GM04503 (cell line): ENCODE results near the gene SRPRB.
"Not testable (repeated sequence)": the region's sequence is repeated elsewhere in the genome, so short reads cannot be mapped to it uniquely, and the experiment has no call there.

Experiments
- DNase-seq: peaks from one replicate; pipeline ENCODE4 v3.0.0-alpha.2; 2012; ENCODE audit warnings: low read depth

Gene SRPRB

DNA sequence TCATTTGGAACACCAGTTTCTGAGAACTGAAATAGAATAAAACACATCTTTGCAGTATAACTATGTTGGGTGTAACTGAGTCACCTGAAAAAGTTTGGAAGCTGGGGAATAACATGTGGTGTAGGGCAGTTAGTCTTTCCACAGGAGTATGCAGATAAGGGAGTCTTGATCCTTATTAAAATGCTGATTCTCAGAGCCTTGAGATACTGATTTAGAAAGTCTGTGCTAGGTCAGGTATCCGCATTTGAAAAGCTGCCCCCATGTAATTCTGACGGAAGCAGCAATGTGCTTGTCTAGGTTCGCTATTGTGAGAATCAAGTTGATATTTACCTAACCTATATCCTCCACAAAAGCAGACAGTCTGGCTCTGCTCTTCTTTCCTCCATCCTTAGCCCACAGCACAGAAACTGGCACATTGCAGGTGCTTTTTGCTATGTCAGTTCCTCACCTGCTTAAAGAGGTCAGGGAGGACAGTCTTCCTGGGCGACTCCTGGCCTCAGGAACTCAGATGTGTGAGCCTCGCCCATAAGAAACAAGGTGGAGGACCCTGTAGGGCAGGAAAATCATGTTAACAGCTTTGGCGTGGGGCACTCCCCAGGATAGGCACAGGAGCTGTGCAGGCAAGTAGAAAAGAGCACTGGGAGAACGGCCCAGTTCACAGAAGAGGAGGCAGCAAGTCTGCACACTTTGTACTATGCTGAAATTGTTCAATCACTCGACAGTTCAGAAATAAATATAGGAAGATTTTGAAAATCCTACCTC lies 27.6 kb upstream of the SRPRB start:
- DNase-seq: no peak

DNA sequence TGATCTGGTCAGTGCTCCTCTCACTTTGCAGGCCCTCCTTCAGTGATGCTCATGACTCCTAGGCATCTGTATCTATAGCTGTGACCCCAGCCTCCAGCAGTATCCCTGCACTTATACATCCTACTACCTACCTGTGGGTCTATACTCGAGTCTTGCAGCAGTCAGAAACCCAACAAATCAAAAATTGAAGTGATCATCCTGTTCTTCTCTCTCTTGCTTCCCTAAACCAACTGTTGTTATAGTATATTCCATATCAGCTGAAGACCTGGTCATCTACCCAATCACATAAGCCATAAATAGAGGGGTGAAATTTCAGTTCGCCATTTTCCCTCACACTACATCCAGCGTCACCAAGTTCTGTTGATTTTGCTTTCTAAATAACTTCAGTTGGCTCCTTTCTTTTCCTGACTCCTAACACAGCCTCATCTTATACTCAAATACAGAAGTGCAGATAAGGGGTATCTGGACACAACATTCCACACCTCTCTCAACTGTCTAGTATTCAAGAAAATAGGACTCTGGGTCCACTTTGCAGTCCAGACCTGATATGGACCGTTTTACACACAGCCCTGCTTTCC lies 25.9 kb upstream of the SRPRB start:
- no peak for DNase-seq

DNA sequence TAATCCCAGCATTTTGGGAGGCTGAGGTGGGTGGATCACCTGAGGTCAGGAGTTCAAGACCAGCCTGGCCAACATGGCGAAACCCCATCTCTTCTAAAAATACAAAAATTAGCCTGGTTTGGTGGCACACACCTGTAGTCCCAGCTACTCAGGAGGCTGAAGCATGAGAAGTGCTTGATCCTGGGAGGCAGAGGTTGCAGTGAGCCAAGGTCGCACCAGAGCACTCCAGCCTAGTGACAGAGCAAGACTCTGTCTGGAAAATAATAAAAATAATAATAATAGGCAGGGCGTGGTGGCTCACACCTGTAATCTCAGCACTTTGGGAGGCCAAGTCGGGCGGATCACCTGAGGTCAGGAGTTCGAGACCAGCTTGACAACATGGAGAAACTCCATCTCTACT lies 24.9 kb upstream of the SRPRB start:
- not testable (repeated sequence) for DNase-seq

DNA sequence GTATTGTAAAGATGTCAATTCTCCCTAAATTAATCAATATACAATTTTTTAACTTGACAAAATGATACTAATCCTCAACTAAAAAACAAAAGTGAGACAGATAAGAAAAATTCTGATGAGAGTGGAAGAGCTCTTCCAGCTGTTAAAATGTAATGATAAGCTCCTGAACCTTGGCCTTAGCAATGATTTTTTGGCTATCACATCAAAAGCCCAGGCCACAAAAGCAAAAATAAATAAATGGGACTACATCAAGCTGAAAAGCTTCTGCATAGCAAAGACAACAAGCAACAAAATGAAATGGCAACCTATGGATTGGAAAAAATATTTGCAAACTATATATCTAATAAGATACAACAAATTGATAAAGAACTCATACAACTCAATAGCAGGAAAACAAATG lies 24.0 kb upstream of the SRPRB start:
- no peak for DNase-seq

DNA sequence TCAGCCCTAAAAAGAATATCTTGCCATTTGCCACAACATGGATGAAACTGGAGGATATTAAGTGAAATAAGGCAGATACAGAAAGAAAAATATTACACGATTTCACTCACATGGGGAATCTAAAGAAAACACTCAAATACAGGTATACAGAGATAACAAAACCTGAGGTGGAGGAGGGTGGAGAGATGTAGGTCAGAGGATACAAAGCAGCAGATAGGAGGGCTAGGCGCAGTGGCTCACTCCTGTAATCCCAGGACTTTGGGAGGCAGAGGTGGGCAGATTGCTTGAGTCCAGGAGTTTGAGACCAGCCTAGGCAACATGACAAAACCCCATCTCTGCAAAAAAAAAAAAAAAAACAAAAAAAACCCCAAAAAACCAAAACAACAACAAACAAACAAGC lies 23.2 kb upstream of the SRPRB start:
- DNase-seq: no peak

DNA sequence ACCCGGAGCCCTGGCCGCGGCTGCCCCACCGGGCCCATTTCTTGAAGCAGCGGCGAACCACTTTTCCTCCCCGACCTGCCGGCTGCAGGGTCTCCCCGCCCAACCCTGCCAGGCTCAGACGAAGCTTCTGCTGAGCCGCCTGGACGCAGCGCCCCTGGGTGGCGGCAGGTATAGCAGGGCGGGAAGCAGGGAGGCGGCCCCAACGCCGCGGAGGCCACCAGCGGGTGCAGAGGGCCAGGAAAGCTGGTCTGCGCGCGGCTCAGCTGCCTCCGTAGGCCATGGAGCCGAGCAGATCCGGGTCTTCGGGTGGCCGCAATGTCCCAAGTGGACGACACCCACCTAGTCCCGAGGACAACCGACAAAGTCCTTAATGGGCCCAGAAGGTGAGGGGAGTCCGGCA lies 21.9 kb upstream of the SRPRB start:
- DNase-seq: no peak

DNA sequence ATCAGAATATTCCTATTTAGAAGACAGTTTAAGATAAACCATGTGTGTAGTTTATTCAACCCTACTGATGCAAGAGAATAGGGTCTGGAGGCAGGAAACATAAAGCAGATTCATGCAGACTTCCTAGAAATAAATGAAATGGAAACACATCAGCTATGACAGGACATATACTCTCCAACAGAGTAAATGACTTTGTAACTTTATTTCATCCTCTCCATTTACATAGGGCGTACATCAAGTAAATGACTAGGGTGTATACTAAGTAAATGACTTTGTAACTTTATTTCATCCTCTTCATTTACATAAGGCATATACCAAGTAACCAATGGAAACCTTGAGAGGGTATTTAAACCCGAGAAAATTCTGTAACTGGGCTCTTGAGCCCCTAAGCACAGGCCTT lies 17.6 kb upstream of the SRPRB start:
- no peak for DNase-seq

DNA sequence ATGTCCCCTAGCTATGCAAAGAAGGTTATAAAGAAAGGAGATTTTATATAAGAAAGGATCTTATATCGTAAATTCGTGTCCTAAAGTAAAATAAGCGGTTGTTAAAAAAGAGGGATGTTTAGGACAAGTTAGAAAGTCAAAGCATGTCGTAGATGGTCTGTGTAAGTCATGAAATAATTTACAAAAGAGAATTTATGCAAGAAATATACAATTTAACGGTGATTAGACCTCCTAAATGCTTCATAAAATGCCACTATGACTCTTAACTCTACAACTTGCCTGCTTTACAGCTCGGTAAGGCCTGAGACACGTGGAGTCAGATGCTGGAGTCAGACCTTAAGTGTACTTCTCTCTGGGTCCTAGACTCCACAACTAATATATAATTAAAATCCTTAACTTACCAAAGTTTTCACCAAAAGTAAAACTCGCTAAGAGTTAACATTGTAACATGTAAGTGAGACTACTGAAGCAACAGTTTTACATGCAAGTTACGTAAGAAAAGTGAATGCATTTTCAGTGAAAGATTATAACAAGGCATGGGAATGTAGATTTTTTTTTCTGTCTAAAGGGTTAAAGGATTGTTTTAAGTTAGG lies 13.3 kb upstream of the SRPRB start:
- no peak for DNase-seq

DNA sequence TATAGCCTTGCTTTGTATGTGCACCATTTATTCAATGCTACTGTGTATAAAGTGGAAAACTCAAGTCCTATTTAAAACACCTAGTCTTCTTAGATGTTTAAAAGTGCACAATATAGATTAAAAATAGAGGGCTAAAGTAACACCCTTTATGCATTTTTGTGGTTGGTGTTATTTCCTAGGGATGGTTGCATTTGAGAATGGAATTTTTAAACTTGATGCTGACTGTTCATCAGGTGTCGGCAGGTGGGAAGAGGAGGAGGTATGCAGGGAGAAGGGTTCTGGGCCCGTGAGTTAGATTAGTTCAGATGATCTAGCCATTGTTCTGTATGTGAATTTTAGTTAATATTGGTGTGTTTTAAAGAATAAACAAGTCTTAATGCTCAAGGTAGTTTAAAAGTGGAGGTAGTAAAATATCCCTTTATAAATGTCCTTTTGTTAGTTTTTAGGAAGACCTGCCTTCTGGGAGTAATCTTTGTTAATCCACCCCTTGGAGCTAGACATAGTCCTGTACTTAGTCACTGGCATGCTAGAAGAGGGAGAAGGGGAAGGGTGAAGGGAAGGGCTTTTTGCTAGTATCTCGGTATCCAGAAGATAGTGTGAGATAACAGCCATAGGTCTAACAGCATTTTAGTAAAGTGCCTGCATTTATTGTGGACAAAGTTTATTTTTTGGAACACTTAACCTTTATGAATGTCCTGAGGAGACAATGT lies 8.1 kb upstream of the SRPRB start:
- no peak for DNase-seq

DNA sequence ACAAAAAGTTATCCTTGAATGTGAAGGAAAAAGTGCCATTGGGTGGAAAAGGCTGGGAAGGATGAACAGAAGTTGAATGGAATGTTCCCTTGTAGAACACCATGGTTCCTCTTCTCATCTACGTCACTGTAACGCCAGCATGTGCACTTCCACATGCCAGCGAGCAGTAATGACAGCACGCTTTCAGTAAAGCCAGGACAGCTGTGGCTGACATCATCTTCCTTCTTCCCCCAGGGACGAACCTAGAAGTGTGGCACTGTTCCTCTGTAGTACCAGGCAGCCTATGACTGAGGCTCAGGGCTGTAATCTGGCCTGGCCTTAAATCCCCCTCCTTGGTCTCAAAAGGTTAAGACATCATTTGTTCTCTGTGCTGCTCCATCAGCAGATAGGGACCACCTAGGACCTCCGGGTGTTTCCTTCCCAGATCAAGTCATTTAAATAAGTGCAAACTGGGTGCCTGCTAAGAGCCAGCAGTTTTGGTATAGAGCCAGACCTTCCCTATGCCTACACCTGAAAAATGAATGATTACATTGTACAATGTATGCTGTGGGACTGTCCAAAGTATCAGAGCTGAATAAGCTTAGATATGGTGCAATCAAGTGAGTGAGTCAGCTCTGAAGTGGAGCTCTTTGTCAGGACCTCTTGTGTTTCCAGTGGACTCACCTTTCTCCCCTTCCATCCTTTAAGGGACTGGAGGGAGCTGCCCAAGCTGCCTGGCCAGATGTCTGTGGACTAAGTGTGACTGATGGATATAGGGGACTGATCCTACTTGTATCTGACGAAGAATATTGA lies 5.6 kb upstream of the SRPRB start:
- no peak for DNase-seq

DNA sequence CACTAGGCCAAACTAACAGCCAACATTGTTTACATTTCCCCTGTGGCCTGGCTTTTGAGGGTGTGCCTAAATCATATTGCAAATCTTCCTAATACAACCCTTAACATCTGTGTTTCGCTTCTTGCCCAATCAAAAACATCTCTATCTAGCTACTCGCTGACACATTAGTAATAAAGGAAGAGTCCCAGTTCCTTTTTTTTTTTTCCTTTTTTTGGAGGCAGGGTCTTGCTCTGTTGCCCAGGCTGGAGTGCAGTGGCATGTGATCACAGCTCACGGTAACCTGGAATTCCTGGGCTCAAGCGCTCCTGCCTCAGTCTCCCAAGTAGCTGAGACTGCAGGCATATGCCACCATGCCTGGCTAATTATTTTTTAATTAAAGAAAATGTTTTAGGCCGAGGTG lies 2.1 kb upstream of the SRPRB start:
- DNase-seq: no peak

DNA sequence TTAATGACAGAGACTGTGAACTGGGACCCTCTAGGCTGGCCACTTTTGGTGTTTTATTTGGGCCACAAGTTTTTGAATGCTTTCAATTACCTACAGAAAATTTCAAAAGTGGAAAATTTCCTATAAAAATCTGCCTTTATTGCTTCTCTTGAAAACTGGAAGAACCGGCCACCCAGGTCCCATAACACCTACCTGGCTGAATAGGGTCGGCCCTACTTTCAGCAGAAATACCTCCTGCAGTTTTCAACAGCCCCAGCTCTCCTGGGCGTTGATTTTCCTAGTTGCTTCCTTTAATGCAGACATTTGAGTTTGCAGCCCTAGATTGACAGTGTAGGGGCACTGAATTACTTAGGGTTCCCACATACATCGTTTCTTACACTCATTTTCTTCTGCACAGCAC lies 719 bp upstream of the SRPRB start:
- no peak for DNase-seq

DNA sequence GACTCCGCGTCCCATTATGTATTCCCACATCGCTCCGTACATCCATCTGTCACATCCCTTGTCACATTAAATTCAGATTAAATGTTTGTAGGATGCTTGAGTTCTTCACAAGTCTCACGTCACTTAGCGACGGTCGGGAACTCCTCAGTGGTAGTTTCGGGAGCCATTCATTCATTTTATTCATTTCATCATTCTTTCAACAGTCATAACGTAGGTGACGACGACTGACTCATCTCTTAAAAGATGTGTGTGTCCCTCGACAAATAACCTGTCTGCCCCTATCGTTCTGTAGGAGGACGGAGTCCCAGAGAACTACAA lies 272 bp upstream of the SRPRB start:
- no peak for DNase-seq

DNA sequence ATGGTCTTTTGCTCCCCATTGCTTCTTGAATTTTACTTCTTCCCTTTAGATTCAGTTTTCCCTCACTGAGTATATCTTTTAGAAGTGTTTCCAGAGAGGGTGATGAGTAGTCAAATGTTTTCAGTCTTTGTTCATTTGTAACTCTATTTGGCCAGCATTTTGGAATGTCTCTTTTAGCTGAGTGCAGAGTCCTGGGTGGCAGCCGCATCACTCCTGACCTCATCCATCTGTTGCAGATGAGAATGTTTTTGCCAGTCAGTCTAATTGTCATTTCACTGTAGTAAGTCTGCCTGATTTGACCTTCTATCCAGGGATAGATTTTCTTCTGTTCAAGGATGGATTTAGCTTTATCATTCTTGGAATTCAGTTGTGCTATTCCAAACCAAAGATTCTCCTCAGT lies 7.3 kb downstream of the SRPRB start:
- peak; percentile 27 for DNase-seq

DNA sequence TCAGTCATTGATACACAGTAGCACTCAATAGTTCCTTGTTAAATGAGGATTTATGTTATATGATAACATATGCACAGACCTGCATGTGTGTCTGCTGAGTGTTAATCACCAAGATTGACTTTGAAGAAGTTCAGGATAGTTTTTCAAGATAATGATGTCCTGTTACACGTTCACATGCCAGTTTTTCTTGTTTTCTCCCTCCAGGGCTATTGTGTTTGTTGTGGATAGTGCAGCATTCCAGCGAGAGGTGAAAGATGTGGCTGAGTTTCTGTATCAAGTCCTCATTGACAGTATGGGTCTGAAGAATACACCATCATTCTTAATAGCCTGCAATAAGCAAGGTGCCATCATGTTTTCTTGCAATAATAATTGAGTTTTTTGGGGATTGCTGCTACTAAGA lies 9.8 kb downstream of the SRPRB start:
- DNase-seq: no peak

DNA sequence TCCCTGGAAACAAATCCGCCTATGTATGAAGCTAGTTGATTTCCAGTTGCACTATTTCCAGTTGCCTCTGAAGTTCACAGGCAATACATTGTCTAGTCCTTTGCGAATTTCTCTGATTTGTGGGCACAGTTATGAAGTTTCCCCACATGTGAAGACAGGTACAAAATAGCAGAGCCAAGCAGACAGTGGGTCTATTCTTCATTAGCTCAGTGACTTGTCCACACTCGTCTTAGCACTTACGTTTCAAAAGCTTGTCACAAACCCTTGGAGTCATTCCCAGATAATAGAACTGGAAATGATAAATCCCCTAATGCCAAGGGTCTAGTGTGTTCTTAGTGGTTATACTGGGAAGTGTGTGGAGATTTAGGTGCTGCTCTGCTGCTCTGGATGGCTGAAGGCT lies 14.5 kb downstream of the SRPRB start:
- no peak for DNase-seq

DNA sequence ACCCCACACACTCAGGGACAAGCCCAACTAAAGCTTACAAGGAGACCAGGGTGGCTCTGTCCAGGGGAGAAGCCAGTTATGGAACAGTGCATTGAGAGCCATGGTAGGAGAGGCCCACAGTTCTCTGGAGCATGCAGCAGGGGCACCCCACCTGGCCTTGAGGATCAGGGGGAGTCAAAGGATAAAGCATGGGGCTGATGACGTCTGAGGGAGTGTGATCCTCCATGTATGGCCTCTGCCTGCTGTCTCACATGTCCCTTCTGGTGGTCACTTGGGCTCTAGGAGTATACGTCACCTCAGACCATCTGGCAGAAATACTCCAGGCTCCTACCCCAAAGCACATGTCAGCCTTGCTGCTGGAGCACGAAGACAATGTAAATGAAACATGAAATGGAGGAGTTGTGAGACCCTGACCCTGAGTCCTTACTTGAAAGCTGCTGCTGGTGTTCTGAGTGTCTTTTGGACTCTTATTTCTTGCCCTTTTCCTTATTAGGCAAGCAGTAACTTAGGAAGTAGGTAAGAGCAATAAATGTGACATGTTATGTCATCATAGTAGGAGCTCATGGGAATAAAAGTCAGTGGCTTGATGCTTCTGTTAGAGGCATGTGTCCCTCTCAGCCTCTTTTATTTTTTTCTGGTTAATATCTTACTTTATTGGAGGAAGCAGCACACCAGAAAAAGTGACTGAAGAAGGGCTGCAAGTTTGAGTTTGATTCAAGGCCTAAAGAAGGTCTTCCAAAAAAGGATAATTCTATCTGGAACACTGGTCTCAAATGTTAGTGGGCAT lies 15.5 kb downstream of the SRPRB start:
- DNase-seq: no peak

DNA sequence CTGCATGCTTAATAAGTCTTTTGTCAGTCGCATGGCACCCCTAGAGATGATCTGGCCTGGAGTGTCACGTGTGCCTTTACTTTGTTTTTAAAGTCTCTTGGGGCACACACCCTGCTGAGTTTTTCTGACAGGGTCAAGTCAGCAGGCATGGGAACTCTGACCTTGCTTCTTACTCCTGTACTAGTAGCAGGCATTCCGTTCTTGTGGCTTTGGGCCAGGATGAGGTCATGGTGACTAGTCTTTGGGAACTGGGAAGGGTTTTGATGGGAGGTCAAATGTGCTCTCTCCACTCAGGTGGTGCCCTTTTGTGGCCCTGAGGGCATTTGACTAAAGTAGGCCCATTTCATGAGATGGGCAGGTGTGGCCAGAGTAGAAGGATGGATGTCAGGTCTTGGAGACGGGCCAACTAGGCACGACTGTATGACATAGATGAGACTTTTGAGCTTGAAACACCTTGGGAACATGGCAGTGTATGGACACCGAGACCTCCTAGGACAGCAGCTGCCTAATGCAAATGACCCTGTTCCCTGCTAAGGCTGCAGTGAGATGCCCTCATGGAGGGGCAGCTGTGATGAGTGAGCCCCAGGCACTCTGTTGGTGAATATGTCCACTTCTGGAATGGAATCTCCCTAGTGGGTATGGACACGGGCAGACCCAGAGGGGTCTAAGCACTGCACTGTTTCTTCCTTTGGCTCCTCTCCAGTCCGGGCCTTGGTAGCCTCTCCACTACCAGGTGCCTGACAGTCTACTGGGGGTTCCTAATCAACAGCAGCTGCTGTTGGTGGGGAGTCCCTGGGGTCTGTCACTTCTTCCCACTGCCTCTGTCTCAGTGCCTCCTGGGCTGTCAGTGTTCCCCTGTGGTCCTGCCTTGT lies 16.4 kb downstream of the SRPRB start:
- DNase-seq: peak; percentile 44

DNA sequence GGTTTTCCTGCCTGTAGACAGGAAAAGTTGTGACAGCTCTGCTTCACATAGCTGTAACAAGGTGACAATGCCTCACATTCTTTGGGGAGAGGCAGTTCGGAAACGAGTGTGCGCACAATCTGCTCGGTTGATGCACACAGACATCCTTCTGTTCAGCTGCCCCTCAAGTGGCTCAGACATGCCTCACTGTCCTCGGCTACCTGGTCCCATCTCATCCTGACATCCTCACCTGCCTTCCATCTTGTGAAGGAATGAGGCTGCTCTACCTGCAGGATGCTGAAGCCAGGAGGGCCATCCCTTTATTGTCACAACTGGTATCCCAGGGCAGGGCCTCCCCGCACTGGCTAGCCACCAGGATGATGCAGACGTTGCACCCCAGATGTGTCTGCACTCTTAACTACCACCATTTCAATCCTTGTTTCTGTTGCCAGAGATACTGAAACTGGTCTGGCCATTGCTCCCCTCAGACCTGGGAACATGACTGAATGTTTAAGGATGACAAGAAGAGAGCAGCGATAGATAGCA lies 19.4 kb downstream of the SRPRB start:
- DNase-seq: no peak

DNA sequence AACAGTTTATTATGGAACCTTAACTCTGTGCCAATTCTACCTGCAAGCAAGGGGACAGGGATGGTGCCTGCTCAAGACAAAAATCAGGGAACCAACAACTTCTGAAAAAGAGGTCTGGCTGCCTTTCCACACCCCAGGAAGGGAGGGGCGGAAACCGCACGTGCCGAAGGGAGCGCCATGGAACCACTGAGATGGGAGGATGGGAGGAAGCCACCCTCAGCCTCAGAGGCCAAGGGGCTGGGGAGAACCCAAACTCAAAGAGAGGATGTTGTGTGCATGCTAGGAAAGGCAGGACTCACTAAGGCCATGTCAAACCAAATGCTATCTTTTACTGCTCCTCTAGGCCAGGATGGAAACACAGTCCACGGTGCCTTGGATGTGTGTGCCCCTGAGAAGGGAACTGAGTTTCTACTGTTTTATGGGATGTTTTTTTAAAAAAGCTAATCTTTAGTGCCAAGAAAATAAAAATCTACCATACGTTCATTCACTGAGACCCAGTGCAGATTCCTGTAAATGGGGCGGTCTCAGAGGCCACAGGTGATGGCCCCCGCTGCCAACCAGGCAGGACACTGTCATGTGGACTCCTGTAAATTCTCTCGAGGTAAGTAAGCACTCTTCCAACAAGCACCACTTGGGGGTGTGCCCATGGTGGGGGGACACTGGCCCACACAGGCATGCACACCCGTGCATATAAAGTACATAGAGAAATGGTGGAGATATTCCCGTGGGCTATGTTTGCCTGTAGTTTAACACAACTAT lies 20.5 kb downstream of the SRPRB start:
- DNase-seq: no peak
